Lower leg skin (tissue), 4 donors: ENCODE results near the gene SLC8A1. TPM values are rescaled to one million over a fixed set of nuclear protein-coding genes. Genes with fewer than 3 reads are reported as not detected.

Experiments
- DNase-seq, 2 donors: peaks; one replicate each; pipeline ENCODE4 v3.0.0-alpha.2; 2019; ENCODE audit warnings: low spot score in 2 of 2
- H3K4me3 ChIP-seq: fragments of 200-600 bp; sonication (generic); 2 replicates; pipeline ENCODE4 v1.5.1; 2017; ENCODE audit warnings: mild to moderate bottlenecking, low read depth; ENCODE audit not compliant: poor library complexity, severe bottlenecking
- CTCF ChIP-seq, 3 donors: fragments of 450-650 bp; IDR thresholded peaks; one replicate each; pipeline ENCODE4 v1.5.1; 2016; ENCODE audit warnings: antibody characterized with exemption in 3 of 3, mild to moderate bottlenecking in 3 of 3, moderate library complexity in 2 of 3
- POLR2A ChIP-seq, 2 donors: fragments of 450-650 bp; IDR thresholded peaks; one replicate each; pipeline ENCODE4 v1.6.1; 2016 to 2017; ENCODE audit warnings: antibody characterized with exemption in 2 of 2, mild to moderate bottlenecking in 1 of 2, moderate library complexity in 1 of 2
- WGBS, 2 donors: methylation state at CpG; one replicate each; pipeline ENCODE4 v1.1.5; 2018; 5-methylcytosine and 5-hydroxymethylcytosine counted together
- intact Hi-C: fragments of 100-400 bp; cut with DNase I; formaldehyde crosslinking; loops from one replicate; pipeline ENCODE4 v1.15.0; 2023; ENCODE audit warnings: low total_unique reads
- total RNA-seq, 4 donors: library from RNA; depleted of rRNA; stranded (reverse); fragments of >200 nt; gene quantifications; one replicate each; pipeline ENCODE4 v1.1.0, GENCODE V29; 2016

SLC8A1 gene
- total RNA-seq, 4 donors from 2014 or later: 7.5 to 21.2 (median 13.0) TPM

- no peak for DNase-seq
- TF ChIP-seq CTCF (IDR thresholded peaks at IDR 0.05) (no peak), POLR2A (IDR thresholded peaks at IDR 0.05) (no peak)
- intact Hi-C loops: no loop called here
- no peak overlapping the region for H3K4me3 ChIP-seq
Measured at GRCh38 chr2:40209761-40210160, 242.1 kb downstream of the SLC8A1 start.

- TF ChIP-seq CTCF (IDR thresholded peaks at IDR 0.05): no peak
- no peak for TF ChIP-seq POLR2A (IDR thresholded peaks at IDR 0.05)
- intact Hi-C loops: no loop called here
- WGBS, 2 donors: 90% methylated on average over 1 of the region's 1 CpG
- no peak for DNase-seq
- H3K4me3 ChIP-seq: no peak overlapping the region
Measured at GRCh38 chr2:40208463-40208862, 243.4 kb downstream of the SLC8A1 start.

GRCh38 chr2:40204268-40204667 is 247.6 kb downstream of the SLC8A1 start:
- intact Hi-C loops: no loop called here
- DNase-seq: no peak
- TF ChIP-seq POLR2A (IDR thresholded peaks at IDR 0.05) (no peak), CTCF (IDR thresholded peaks at IDR 0.05) (no peak)
- H3K4me3 ChIP-seq: no peak overlapping the region
- WGBS, 2 donors: 86% methylated on average over 4 of the region's 4 CpGs

- no peak for TF ChIP-seq POLR2A (IDR thresholded peaks at IDR 0.05)
- TF ChIP-seq CTCF (IDR thresholded peaks at IDR 0.05): no peak
- intact Hi-C loops: no loop called here
- 51 to 58% methylated on average over 1 of the region's 1 CpG for WGBS, 2 donors
- no peak for DNase-seq
- H3K4me3 ChIP-seq: no peak overlapping the region
Measured at GRCh38 chr2:40202798-40203400, 249.0 kb downstream of the SLC8A1 start.

GRCh38 chr2:40201425-40201824 is 250.5 kb downstream of the SLC8A1 start:
- no peak overlapping the region for H3K4me3 ChIP-seq
- TF ChIP-seq POLR2A (IDR thresholded peaks at IDR 0.05) (no peak), CTCF (IDR thresholded peaks at IDR 0.05) (no peak)
- no peak for DNase-seq

GRCh38 chr2:40200366-40200915 is 251.4 kb downstream of the SLC8A1 start:
- H3K4me3 ChIP-seq: no peak overlapping the region
- 62 to 68% methylated on average over 2 of the region's 2 CpGs for WGBS, 2 donors
- intact Hi-C loops: no loop called here
- no peak for DNase-seq
- no peak for TF ChIP-seq CTCF (IDR thresholded peaks at IDR 0.05)
- no peak for TF ChIP-seq POLR2A (IDR thresholded peaks at IDR 0.05)

More at GRCh38 chr2:40201425-40201824, 250.5 kb downstream of the SLC8A1 start:
- intact Hi-C loops: no loop called here
